Osteocyte (in vitro differentiated cells): ENCODE data around the gene GNB4. TPM values are rescaled to one million over a fixed set of nuclear protein-coding genes. Genes with fewer than 3 reads are reported as not detected.

Source experiments
- DNase-seq: peaks from one replicate; pipeline ENCODE4 v3.0.0; 2021; ENCODE audit warnings: mixed read lengths; ENCODE audit not compliant: unreplicated experiment; ENCODE audit errors: extremely low spot score
- H3K27ac Mint-ChIP-seq: one replicate; pipeline ENCODE4 v1.8.0; 2021; ENCODE audit warnings: mild to moderate bottlenecking, mixed read lengths; ENCODE audit not compliant: unreplicated experiment
- H3K27me3 Mint-ChIP-seq: one replicate; pipeline ENCODE4 v1.8.0; 2021; ENCODE audit warnings: mixed read lengths; ENCODE audit not compliant: unreplicated experiment
- H3K36me3 Mint-ChIP-seq: one replicate; pipeline ENCODE4 v1.8.0; 2021; ENCODE audit warnings: mixed read lengths; ENCODE audit not compliant: unreplicated experiment
- H3K4me1 Mint-ChIP-seq: one replicate; pipeline ENCODE4 v1.8.0; 2021; ENCODE audit warnings: mixed read lengths; ENCODE audit not compliant: unreplicated experiment
- H3K4me3 Mint-ChIP-seq: one replicate; pipeline ENCODE4 v1.8.0; 2021; ENCODE audit warnings: mild to moderate bottlenecking, moderate library complexity, mixed read lengths; ENCODE audit not compliant: unreplicated experiment
- H3K9me3 Mint-ChIP-seq: one replicate; pipeline ENCODE4 v1.8.0; 2021; ENCODE audit warnings: mixed read lengths; ENCODE audit not compliant: unreplicated experiment
- total RNA-seq: library from RNA; stranded (reverse); gene quantifications from 2 replicates; pipeline ENCODE4 v1.2.1, GENCODE V29; 2021
- TF ChIP-seq, protein P1 (sequence below): fragments of 200-600 bp; sonication (generic); IDR thresholded peaks from 2 replicates; pipeline ENCODE4 v1.5.0; 2021; ENCODE audit warnings: antibody characterized with exemption, mild to moderate bottlenecking, moderate library complexity

GNB4 gene
- total RNA-seq, 1 donor from 2014 or later, result 58.3 TPM

DNA sequence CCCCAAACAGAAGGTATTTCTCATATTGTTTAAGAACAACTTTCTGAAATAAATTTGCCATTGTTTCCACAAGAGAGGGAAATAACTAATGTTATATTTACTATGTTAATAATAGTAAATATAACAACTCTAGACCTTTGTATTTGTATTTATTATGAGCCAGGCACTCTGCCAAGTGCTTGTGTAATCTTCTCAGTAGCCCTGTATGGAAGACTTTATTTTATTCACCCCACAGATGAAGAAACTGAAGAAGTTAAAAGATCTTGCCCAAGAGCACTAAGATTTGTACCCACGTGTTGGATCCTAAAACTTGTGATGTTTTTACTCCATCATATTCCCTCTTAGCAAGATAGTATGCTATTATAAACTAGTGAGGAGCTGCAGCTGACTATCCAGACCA, 12.0 kb upstream of the GNB4 start:
- Mint-ChIP-seq H3K4me3 (no peak overlapping the region), H3K36me3 (no peaks in the 10 kb centered on the region), H3K27ac (no peak overlapping the region), H3K4me1 (peaks cover 7% of the 10 kb centered on the region), H3K9me3 (no peaks in the 10 kb centered on the region), H3K27me3 (peaks cover 15% of the 10 kb centered on the region)
- TF ChIP-seq, protein P1, sequence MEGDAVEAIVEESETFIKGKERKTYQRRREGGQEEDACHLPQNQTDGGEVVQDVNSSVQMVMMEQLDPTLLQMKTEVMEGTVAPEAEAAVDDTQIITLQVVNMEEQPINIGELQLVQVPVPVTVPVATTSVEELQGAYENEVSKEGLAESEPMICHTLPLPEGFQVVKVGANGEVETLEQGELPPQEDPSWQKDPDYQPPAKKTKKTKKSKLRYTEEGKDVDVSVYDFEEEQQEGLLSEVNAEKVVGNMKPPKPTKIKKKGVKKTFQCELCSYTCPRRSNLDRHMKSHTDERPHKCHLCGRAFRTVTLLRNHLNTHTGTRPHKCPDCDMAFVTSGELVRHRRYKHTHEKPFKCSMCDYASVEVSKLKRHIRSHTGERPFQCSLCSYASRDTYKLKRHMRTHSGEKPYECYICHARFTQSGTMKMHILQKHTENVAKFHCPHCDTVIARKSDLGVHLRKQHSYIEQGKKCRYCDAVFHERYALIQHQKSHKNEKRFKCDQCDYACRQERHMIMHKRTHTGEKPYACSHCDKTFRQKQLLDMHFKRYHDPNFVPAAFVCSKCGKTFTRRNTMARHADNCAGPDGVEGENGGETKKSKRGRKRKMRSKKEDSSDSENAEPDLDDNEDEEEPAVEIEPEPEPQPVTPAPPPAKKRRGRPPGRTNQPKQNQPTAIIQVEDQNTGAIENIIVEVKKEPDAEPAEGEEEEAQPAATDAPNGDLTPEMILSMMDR, result no peak
- DNase-seq, result no peak

DNA sequence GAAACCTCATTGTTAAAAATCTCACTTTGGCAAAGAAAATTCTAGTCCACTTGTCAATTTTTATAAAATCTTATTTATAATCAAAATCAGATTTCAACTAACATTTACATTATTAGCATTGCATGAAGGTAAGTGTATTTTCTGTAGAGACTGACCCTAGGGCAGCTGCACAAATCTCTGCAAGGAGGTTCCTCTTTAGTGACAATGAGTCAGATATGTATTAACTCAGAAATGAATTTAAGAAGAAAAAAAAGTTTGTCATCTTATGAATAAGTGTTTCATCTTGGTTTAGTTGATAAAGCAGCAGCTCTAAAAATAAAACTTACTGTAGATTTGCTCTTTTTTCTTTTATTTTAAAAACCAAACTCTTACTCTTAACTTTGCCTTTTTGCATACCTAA, 9.0 kb upstream of the GNB4 start:
- Mint-ChIP-seq H3K4me1 (peaks cover 7% of the 10 kb centered on the region), H3K36me3 (no peaks in the 10 kb centered on the region)

DNA sequence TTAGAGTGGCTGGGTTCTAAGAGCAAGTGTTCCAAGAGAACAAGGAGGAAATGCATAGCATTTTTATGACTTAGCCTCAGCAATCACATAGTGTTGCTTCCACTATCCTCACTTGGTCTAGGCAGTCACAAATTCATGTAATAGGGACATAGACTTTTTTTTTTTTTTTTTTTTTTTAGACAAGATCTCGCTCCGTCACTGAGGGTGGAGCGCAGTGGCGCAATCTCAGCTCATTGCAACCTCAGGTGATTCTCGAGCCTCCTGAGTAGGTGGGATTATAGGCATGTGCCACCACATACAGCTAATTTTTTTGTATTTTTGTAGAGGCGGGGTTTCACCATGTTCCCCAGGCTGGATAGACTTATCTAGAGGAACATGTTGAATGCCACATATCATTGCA, 4.7 kb upstream of the GNB4 start:
- Mint-ChIP-seq H3K27ac (no peak overlapping the region), H3K27me3 (peaks cover 7% of the 10 kb centered on the region), H3K4me3 (no peak overlapping the region), H3K9me3 (no peaks in the 10 kb centered on the region), H3K4me1 (peaks cover 12% of the 10 kb centered on the region), H3K36me3 (no peaks in the 10 kb centered on the region)
- TF ChIP-seq, protein P1, result no peak
- DNase-seq, result no peak

More for the DNA sequence above, 9.0 kb upstream of the GNB4 start:
- TF ChIP-seq, protein P1, result no peak
- no peak for DNase-seq
- H3K9me3 Mint-ChIP-seq, result no peaks in the 10 kb centered on the region
- no peak overlapping the region for H3K4me3 Mint-ChIP-seq
- H3K27ac Mint-ChIP-seq, result no peak overlapping the region
- peaks cover 15% of the 10 kb centered on the region for H3K27me3 Mint-ChIP-seq

DNA sequence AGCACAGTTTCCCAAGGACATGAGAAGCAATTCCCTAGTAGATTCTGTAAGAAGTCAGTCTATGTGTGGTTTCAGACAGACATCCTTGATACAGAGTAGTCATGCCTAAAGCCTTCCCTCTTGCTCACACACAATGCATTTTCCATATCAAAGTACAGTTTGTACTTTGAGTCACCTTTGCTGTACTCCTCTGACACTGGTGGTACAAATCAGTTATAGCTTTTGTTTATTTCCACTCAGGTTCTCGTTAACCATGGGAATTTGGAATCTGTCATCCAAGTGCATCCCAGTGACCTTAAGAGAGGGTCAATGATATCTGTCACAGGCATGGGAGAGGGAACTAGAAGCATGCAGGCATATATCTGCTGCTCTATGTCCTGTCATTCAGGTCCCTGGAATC, 3.6 kb upstream of the GNB4 start:
- H3K27ac Mint-ChIP-seq, result no peak overlapping the region
- peaks cover 12% of the 10 kb centered on the region for H3K4me1 Mint-ChIP-seq
- DNase-seq, result no peak
- H3K36me3 Mint-ChIP-seq, result no peaks in the 10 kb centered on the region
- peaks cover 5% of the 10 kb centered on the region for H3K27me3 Mint-ChIP-seq
- TF ChIP-seq, protein P1, result no peak
- no peaks in the 10 kb centered on the region for H3K9me3 Mint-ChIP-seq
- H3K4me3 Mint-ChIP-seq, result no peak overlapping the region

DNA sequence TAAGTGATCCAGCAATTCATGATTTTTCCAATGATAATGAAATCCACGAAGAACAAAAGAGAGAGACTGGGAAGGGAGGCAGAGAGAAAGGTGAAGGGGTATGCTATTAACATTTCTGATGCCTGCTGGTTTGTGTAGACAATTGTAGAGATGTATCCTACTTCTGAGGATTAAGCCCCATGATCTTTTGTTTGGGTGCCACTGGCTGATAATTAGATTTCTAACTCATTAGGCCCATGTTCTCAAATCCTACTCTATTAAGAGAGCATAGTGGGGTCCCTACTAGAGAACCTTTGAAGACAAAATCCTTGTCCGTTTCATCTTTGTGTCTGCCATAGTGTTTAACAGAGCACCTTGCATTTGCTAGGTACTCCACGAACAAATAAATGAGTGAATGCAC, 2.7 kb upstream of the GNB4 start:
- Mint-ChIP-seq H3K4me3 (no peak overlapping the region), H3K9me3 (no peaks in the 10 kb centered on the region), H3K36me3 (no peaks in the 10 kb centered on the region), H3K4me1 (peaks cover 21% of the 10 kb centered on the region), H3K27ac (peak overlapping the region; percentile 45), H3K27me3 (peaks cover 4% of the 10 kb centered on the region)
- DNase-seq, result no peak
- TF ChIP-seq, protein P1, result no peak
